Measurements from ENCODE around the gene ZNF296. TPM values are rescaled to one million over a fixed set of nuclear protein-coding genes. Genes with fewer than 3 reads are reported as not detected.
A peak's percentile ranks its signal among the peaks of the same experiment; 100 is the strongest.

ZNF296 gene
- total RNA-seq, 1 experiment from 2014 or later, result 6.7 TPM

DNA sequence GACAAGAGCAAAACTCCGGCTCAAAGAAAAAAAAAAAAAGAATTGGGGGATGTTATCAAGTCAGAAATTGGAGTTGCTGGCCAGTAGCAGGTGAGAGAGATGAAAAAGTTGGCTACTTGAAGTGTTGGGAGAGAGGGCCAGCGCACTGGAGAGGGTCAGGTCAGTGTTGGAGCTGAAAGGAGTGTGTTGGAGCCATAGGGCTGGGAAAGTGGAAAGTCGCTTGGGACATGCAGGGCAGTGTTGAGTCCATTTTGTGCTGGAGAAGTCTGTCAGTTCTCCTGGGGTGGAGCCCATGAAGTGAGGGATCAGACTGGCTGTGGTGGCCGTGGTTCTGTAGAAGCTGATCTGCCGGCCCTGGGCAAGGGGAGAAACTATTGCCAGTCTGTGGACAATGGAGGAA lies 18.4 kb upstream of the ZNF296 start:
- peaks cover 44% of the 10 kb centered on the region for H3K4me1 ChIP-seq (ENCODE audit: control insufficient read depth, insufficient read depth, low read length)
- POLR2A ChIA-PET, result no interaction called here

GRCh38 chr19:45094137-45094536 lies 17.9 kb upstream of the ZNF296 start:
- POLR2A ChIA-PET, result no interaction called here

More for the DNA sequence above, 18.4 kb upstream of the ZNF296 start:
- no TSS peak for BruUV-seq (replicated peaks)
- Histone ChIP-seq H3K9me3 (ENCODE audit: control insufficient read depth, insufficient read depth, low read depth, low read length) (no peaks in the 10 kb centered on the region), H3K4me3 (ENCODE audit: low read depth in 2 of 2, low read length in 2 of 2) (peak overlapping the region; percentile 90 to 92; a peak in 3 of 4 replicates), H3K27me3 (ENCODE audit: control insufficient read depth, insufficient read depth, low read length) (no peaks in the 10 kb centered on the region), H3K36me3 (ENCODE audit: control insufficient read depth, insufficient read depth, low read length) (peaks cover 6% of the 10 kb centered on the region; the same call in 1 of the 2 replicates), H3K27ac (ENCODE audit: low read length) (no peak overlapping the region)
- CTCF ChIA-PET, result no interaction called here
- in situ Hi-C loops (cut with HindIII; ENCODE audit: low pct_unique_long_range_greater_than_20kb, low sequenced_read_pairs) (no loop called here), intact Hi-C loops (cut with micrococcal nuclease; ENCODE audit: unreplicated experiment) (no loop called here)
- ATAC-seq (no peak), DNase-seq (ENCODE audit: low read depth, low spot score) (no peak)
- TF ChIP-seq CTCF (IDR thresholded peaks at IDR 0.05) (no peak), REST (IDR thresholded peaks at IDR 0.05; ENCODE audit: insufficient read depth in 1 of 2, low read depth in 2 of 2, low read length in 1 of 2) (no peak), POLR2AphosphoS5 (IDR thresholded peaks at IDR 0.05; ENCODE audit: low read depth, low read length) (no peak), TCF7L2 (IDR thresholded peaks at IDR 0.05; ENCODE audit: low read depth, low read length) (no peak), SIN3A (IDR thresholded peaks at IDR 0.05; ENCODE audit: borderline replicate concordance, insufficient read depth, low read depth, low read length) (no peak)

More at GRCh38 chr19:45094137-45094536, 17.9 kb upstream of the ZNF296 start:
- CTCF ChIA-PET, result no interaction called here
- H3K4me1 ChIP-seq (ENCODE audit: control insufficient read depth, insufficient read depth, low read length), result peaks cover 38% of the 10 kb centered on the region
- intact Hi-C loops (cut with micrococcal nuclease; ENCODE audit: unreplicated experiment), result no loop called here
- peak overlapping the region; percentile 90 to 92 for H3K4me3 ChIP-seq (ENCODE audit: low read depth in 2 of 2, low read length in 2 of 2)
- H3K27me3 ChIP-seq (ENCODE audit: control insufficient read depth, insufficient read depth, low read length), result no peaks in the 10 kb centered on the region
- TF ChIP-seq POLR2AphosphoS5 (IDR thresholded peaks at IDR 0.05; ENCODE audit: low read depth, low read length), result no peak
- no peak for TF ChIP-seq SIN3A (IDR thresholded peaks at IDR 0.05; ENCODE audit: borderline replicate concordance, insufficient read depth, low read depth, low read length)
- TF ChIP-seq CTCF (IDR thresholded peaks at IDR 0.05), result no peak
- no peak for TF ChIP-seq REST (IDR thresholded peaks at IDR 0.05; ENCODE audit: insufficient read depth in 1 of 2, low read depth in 2 of 2, low read length in 1 of 2)
- TF ChIP-seq TCF7L2 (IDR thresholded peaks at IDR 0.05; ENCODE audit: low read depth, low read length), result no peak
- H3K36me3 ChIP-seq (ENCODE audit: control insufficient read depth, insufficient read depth, low read length), result peaks cover 6% of the 10 kb centered on the region; the same call in 1 of the 2 replicates
- no peaks in the 10 kb centered on the region for H3K9me3 ChIP-seq (ENCODE audit: control insufficient read depth, insufficient read depth, low read depth, low read length)
- BruUV-seq (replicated peaks), result no TSS peak
- peak overlapping the region; percentile 94 for H3K27ac ChIP-seq (ENCODE audit: low read length)
- in situ Hi-C loops (cut with HindIII; ENCODE audit: low pct_unique_long_range_greater_than_20kb, low sequenced_read_pairs), result no loop called here
- DNase-seq (ENCODE audit: low read depth, low spot score), result no peak
- no peak for ATAC-seq
